Measurements from ENCODE around the gene CDK6.

DNA sequence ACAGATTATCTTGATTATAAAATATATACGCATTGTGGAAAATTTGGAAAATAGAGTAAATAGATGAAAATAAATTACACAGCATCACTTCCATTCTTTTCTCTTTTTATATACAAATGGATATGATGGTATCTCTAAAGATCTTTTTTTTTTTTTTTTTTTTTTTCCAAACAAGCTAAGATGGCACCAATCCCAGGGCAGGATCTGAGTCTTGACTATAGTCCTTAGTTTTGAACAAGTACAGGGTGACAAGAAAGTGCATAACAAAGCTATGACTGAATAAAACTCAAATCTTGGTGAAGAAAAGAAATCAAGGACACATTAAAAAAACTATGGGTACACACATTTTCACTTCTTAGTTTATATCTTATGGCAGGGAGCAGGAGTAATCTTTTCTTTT lies 203.6 kb downstream of the CDK6 start:
- TF ChIP-seq JUND (IDR thresholded peaks at IDR 0.05), result no peak
- TF ChIP-seq, protein P1, sequence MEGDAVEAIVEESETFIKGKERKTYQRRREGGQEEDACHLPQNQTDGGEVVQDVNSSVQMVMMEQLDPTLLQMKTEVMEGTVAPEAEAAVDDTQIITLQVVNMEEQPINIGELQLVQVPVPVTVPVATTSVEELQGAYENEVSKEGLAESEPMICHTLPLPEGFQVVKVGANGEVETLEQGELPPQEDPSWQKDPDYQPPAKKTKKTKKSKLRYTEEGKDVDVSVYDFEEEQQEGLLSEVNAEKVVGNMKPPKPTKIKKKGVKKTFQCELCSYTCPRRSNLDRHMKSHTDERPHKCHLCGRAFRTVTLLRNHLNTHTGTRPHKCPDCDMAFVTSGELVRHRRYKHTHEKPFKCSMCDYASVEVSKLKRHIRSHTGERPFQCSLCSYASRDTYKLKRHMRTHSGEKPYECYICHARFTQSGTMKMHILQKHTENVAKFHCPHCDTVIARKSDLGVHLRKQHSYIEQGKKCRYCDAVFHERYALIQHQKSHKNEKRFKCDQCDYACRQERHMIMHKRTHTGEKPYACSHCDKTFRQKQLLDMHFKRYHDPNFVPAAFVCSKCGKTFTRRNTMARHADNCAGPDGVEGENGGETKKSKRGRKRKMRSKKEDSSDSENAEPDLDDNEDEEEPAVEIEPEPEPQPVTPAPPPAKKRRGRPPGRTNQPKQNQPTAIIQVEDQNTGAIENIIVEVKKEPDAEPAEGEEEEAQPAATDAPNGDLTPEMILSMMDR (IDR thresholded peaks at IDR 0.05; ENCODE audit: low read depth, low read length, missing input control), result no peak
- TF ChIP-seq, protein P2, sequence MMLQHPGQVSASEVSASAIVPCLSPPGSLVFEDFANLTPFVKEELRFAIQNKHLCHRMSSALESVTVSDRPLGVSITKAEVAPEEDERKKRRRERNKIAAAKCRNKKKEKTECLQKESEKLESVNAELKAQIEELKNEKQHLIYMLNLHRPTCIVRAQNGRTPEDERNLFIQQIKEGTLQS (IDR thresholded peaks at IDR 0.05), result no peak

Data from liver (tissue), 3 donors.